ENCODE results near the gene ARFIP1. TPM values are rescaled to one million over a fixed set of nuclear protein-coding genes. Genes with fewer than 3 reads are reported as not detected.
"Not testable (repeated sequence)": the region's sequence is repeated elsewhere in the genome, so short reads cannot be mapped to it uniquely, and the experiment has no call there.

The ARFIP1 gene
- total RNA-seq, 4 donors from 2014 or later, result 8.4 to 11.9 (median 9.7) TPM

GRCh38 chr4:152824561-152824960 lies 44.8 kb downstream of the ARFIP1 start:
- ATAC-seq, result no peak
- no peaks in the 10 kb centered on the region for H3K4me1 ChIP-seq
- DNase-seq, result no peak
- in situ Hi-C loops (cut with MboI; ENCODE audit: low sequenced_read_pairs in 4 of 4), result no loop called here
- H3K4me3 ChIP-seq, result no peak overlapping the region
- no peaks in the 10 kb centered on the region for H3K27me3 ChIP-seq
- TF ChIP-seq, protein P1, sequence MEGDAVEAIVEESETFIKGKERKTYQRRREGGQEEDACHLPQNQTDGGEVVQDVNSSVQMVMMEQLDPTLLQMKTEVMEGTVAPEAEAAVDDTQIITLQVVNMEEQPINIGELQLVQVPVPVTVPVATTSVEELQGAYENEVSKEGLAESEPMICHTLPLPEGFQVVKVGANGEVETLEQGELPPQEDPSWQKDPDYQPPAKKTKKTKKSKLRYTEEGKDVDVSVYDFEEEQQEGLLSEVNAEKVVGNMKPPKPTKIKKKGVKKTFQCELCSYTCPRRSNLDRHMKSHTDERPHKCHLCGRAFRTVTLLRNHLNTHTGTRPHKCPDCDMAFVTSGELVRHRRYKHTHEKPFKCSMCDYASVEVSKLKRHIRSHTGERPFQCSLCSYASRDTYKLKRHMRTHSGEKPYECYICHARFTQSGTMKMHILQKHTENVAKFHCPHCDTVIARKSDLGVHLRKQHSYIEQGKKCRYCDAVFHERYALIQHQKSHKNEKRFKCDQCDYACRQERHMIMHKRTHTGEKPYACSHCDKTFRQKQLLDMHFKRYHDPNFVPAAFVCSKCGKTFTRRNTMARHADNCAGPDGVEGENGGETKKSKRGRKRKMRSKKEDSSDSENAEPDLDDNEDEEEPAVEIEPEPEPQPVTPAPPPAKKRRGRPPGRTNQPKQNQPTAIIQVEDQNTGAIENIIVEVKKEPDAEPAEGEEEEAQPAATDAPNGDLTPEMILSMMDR (IDR thresholded peaks at IDR 0.05 in 4 of 5, conservative IDR thresholded peaks at IDR 0.05 in 1 of 5), result no peak
- no peak for TF ChIP-seq POLR2A (IDR thresholded peaks at IDR 0.05)
- H3K27ac ChIP-seq, result no peak overlapping the region
- intact Hi-C loops (cut with DNase I; ENCODE audit: low total_unique reads), result no loop called here
- H3K36me3 ChIP-seq, result no peaks in the 10 kb centered on the region
- no peaks in the 10 kb centered on the region for H3K9me3 ChIP-seq

- no peak for TF ChIP-seq POLR2A (IDR thresholded peaks at IDR 0.05)
- TF ChIP-seq, protein P1 (IDR thresholded peaks at IDR 0.05 in 4 of 5, conservative IDR thresholded peaks at IDR 0.05 in 1 of 5), result no peak
- ATAC-seq (no peak), DNase-seq (no peak)
- Histone ChIP-seq H3K9me3 (no peaks in the 10 kb centered on the region), H3K36me3 (no peaks in the 10 kb centered on the region), H3K27ac (no peak overlapping the region), H3K4me1 (no peaks in the 10 kb centered on the region), H3K4me3 (no peak overlapping the region), H3K27me3 (no peaks in the 10 kb centered on the region)
- intact Hi-C loops (cut with DNase I; ENCODE audit: low total_unique reads), result no loop called here
- in situ Hi-C loops (cut with MboI; ENCODE audit: low sequenced_read_pairs in 4 of 4), result no loop called here
Measured at GRCh38 chr4:152825336-152825735, 45.6 kb downstream of the ARFIP1 start.

- H3K9me3 ChIP-seq, result no peaks in the 10 kb centered on the region
- H3K4me3 ChIP-seq, result no peak overlapping the region
- in situ Hi-C loops (cut with MboI; ENCODE audit: low sequenced_read_pairs in 4 of 4) (no loop called here), intact Hi-C loops (cut with DNase I; ENCODE audit: low total_unique reads) (no loop called here)
- DNase-seq (no peak), ATAC-seq (no peak)
- no peaks in the 10 kb centered on the region for H3K4me1 ChIP-seq
- TF ChIP-seq, protein P1 (IDR thresholded peaks at IDR 0.05 in 4 of 5, conservative IDR thresholded peaks at IDR 0.05 in 1 of 5), result no peak
- TF ChIP-seq POLR2A (IDR thresholded peaks at IDR 0.05), result no peak
- no peak overlapping the region for H3K27ac ChIP-seq
- no peaks in the 10 kb centered on the region for H3K36me3 ChIP-seq
- no peaks in the 10 kb centered on the region for H3K27me3 ChIP-seq
Measured at GRCh38 chr4:152828122-152828521, 48.4 kb downstream of the ARFIP1 start.

DNA sequence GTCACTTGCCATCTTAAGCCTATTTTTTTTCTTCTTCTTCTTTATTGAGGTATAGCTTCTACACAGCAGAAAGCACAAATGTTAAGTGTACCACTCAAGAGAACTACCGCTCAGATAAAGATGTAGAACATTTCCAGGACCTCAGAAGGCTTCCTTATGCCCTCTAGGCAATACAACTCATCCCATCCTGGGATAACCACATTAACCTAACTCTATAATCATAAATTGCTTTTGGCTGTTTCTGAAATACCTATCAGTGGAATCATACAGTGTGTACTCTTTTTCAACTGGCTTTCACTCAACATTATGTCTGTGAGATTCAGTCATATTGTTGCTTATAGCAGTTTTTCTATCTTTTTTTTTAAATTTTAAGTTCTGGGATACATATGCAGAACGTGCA lies 51.7 kb downstream of the ARFIP1 start:
- DNase-seq (no peak), ATAC-seq (no peak)
- no peaks in the 10 kb centered on the region for H3K27me3 ChIP-seq
- H3K4me3 ChIP-seq, result no peak overlapping the region
- H3K4me1 ChIP-seq, result no peaks in the 10 kb centered on the region
- peaks cover 0 to 3% of the 10 kb centered on the region in 2 donors for H3K36me3 ChIP-seq
- in situ Hi-C loops (cut with MboI; ENCODE audit: low sequenced_read_pairs in 4 of 4) (no loop called here), intact Hi-C loops (cut with DNase I; ENCODE audit: low total_unique reads) (no loop called here)
- H3K27ac ChIP-seq, result no peak overlapping the region
- TF ChIP-seq, protein P1 (IDR thresholded peaks at IDR 0.05 in 4 of 5, conservative IDR thresholded peaks at IDR 0.05 in 1 of 5), result no peak
- no peak for TF ChIP-seq POLR2A (IDR thresholded peaks at IDR 0.05)
- H3K9me3 ChIP-seq, result no peaks in the 10 kb centered on the region

GRCh38 chr4:152836936-152837335 lies 57.2 kb downstream of the ARFIP1 start:
- H3K27me3 ChIP-seq, result no peaks in the 10 kb centered on the region
- no peak overlapping the region for H3K4me3 ChIP-seq
- intact Hi-C loops (cut with DNase I; ENCODE audit: low total_unique reads) (no loop called here), in situ Hi-C loops (cut with MboI; ENCODE audit: low sequenced_read_pairs in 4 of 4) (no loop called here)
- peaks cover 0 to 6% of the 10 kb centered on the region in 2 donors for H3K36me3 ChIP-seq
- ATAC-seq (no peak), DNase-seq (no peak)
- H3K27ac ChIP-seq, result no peak overlapping the region
- H3K9me3 ChIP-seq, result no peaks in the 10 kb centered on the region
- TF ChIP-seq, protein P1 (IDR thresholded peaks at IDR 0.05 in 4 of 5, conservative IDR thresholded peaks at IDR 0.05 in 1 of 5), result no peak
- no peak for TF ChIP-seq POLR2A (IDR thresholded peaks at IDR 0.05)
- no peaks in the 10 kb centered on the region for H3K4me1 ChIP-seq

GRCh38 chr4:152839729-152840128 lies 60.0 kb downstream of the ARFIP1 start:
- H3K27me3 ChIP-seq; ATAC-seq; H3K4me1 ChIP-seq; intact Hi-C loops (cut with DNase I; ENCODE audit: low total_unique reads); DNase-seq; H3K36me3 ChIP-seq; H3K27ac ChIP-seq; H3K4me3 ChIP-seq; H3K9me3 ChIP-seq: not testable (repeated sequence)
- in situ Hi-C loops (cut with MboI; ENCODE audit: low sequenced_read_pairs in 4 of 4), result loop anchor here in 1 of 4 donors (10.0 kb wide), 1 partner anchor 255 kb away; no protein-coding TSS in a partner anchor

Measured in gastrocnemius medialis (tissue), 4 donors.